Adrenal gland (tissue), 5 donors: ENCODE results near the gene CDIP1.

Source experiments
- POLR2A ChIP-seq, 2 donors: fragments of 450-650 bp; IDR thresholded peaks; one replicate each; pipeline ENCODE4 v1.6.1; 2017; ENCODE audit warnings: antibody characterized with exemption in 2 of 2, mild to moderate bottlenecking in 2 of 2, moderate library complexity in 1 of 2
- TF ChIP-seq, protein P1 (sequence below), 6 experiments: fragments of 450-650 bp in 4 of 6; fragments of 200-600 bp in 2 of 6; sonication (generic) in 1 of 6; IDR thresholded peaks; 1 replicate in 5 of 6; 2 replicates in 1 of 6; pipeline versions ENCODE4 v1.5.1 to v1.8.0; 2016 to 2021; ENCODE audit warnings: antibody characterized with exemption in 6 of 6, mild to moderate bottlenecking in 2 of 6, moderate library complexity in 1 of 6
- donor health status: DM: no; HTN: no; CAD: no.

GRCh38 chr16:4495766-4496165 is 42.8 kb downstream of the CDIP1 start:
- TF ChIP-seq, protein P1, sequence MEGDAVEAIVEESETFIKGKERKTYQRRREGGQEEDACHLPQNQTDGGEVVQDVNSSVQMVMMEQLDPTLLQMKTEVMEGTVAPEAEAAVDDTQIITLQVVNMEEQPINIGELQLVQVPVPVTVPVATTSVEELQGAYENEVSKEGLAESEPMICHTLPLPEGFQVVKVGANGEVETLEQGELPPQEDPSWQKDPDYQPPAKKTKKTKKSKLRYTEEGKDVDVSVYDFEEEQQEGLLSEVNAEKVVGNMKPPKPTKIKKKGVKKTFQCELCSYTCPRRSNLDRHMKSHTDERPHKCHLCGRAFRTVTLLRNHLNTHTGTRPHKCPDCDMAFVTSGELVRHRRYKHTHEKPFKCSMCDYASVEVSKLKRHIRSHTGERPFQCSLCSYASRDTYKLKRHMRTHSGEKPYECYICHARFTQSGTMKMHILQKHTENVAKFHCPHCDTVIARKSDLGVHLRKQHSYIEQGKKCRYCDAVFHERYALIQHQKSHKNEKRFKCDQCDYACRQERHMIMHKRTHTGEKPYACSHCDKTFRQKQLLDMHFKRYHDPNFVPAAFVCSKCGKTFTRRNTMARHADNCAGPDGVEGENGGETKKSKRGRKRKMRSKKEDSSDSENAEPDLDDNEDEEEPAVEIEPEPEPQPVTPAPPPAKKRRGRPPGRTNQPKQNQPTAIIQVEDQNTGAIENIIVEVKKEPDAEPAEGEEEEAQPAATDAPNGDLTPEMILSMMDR (IDR thresholded peaks at IDR 0.05): no peak
- TF ChIP-seq POLR2A (IDR thresholded peaks at IDR 0.05): no peak
